GM18505 (cell line): ENCODE data around the gene ITGA6.

ENCODE experiments used
- ATAC-seq: cut with Tn5 transposase; IDR thresholded peaks from one replicate; pipeline ENCODE4 v1.9.1; 2021; ENCODE audit not compliant: unreplicated experiment
- POLR2A ChIP-seq: IDR thresholded peaks from 4 replicates; pipeline ENCODE4 v1.6.1; 2011; ENCODE audit warnings: borderline replicate concordance; ENCODE audit not compliant: insufficient read depth, insufficient read length; ENCODE audit errors: extremely low read depth

ITGA6 gene

DNA sequence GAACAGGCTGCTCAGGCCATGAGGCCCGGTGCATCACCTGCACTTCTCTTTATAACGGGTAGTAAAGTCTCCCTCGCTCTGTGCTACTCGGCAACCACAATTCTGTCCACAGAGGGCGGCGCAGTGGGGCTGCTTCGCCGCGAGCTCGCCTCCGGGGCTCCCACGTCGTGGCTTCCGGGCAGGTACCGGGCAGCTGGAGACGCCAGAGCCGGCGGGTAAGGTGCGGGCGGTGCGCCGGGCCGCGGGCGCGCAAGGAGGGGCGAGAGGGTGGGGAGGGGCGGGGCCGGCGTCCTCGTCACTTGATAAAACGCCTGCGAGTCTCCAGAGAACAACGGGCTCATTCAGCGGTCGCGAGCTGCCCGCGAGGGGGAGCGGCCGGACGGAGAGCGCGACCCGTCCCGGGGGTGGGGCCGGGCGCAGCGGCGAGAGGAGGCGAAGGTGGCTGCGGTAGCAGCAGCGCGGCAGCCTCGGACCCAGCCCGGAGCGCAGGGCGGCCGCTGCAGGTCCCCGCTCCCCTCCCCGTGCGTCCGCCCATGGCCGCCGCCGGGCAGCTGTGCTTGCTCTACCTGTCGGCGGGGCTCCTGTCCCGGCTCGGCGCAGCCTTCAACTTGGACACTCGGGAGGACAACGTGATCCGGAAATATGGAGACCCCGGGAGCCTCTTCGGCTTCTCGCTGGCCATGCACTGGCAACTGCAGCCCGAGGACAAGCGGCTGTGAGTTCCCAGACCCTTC is at the start of gene ITGA6:
TSS of gene ITGA6 (plus strand) at position 331 of the 734 bp plus-strand sequence.
- TF ChIP-seq POLR2A, result no peak
- ATAC-seq, result no peak

DNA sequence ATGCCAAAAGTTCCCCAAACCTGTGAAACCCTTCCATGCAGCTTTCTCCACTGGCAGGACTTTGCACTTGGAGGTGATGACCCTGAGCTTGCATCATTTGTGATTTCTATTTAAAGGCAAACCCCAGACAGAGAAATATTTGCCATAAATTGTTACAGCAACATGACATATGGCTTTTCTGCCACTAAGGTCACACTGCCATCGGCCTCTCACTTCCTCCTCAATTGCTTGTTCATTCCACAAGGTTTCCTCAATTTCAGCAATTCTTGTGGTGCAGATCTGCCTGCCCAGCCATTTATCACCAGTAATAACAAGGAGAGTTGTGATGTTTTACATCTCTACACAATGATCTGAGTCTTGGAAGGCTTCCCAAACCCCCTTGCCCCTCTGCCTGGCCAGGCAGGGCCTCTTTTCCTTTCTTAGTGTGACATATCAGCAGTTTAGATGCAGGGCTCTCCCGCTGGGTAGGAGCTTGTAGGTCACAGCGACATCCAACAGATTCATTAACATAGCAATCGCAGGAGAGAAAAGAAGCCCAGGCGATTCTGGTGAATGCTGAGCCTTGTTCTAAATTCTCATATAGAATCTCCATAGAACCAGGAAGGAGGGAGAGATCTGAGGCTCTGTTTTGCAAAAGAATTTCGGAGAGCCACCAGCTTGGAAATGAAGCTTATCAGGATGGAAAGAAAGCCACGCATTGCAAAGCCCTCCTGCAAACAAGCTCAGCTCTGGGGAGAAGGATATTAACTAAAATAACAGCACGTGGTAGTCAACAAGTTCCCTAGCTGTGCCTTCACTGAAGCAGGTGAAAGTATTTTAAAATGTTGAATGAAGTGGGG is 46.7 kb upstream of the ITGA6 start:
- TF ChIP-seq POLR2A, result no peak
- no peak for ATAC-seq

DNA sequence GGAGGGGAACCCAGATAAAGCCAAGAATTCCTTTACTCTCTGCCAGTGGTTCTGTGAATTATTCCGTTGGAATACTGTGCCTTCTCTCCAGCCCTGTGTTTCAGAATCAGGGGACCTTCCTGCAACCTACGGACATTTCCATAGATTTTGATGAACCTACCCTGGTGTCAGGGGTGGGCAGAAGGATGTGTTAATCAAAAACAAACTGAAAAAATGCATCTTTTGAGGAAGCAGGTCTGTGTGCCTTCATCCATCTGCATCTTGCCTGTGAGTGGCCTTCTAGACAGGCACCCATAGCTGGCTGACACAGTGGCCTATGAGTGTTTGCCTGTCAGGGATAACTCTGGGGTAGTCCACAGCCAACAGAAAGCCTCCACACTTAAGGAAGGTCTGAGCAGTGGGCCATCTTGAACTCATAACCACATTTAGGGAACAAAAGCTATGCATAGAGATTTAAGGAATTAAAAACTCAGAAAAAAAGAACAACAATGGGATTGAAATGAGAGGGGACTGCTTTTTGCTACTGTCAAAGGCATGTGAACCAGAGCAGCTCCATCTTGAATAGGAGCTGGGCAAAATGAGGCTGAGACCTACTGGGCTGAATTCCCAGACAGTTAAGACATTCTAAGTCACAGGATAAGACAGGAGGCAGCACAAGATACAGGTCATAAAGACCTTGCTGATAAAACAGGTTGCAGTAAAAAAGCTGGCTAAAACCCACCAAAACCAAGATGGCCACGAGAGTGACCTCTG is 45.9 kb upstream of the ITGA6 start:
- no peak for TF ChIP-seq POLR2A
- no peak for ATAC-seq

DNA sequence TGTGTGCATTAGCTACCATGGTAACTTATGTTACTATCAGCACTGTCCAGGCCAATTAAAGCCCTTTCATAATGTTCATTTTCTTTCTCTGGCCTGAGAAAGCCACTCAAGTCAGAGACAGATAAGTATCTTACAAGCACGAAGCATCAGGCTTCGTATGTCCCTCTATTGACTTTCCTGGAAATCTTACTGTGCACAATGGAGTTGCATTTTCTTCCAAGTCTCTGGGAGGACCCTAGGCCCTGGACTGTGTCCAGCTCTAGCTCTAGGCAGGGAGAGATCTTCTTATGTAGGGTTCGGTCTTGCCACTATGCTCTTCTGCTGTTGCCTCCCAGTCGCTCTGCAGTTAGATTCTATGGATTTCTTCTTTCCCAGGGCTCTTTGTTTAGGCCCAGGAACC is 40.0 kb upstream of the ITGA6 start:
- ATAC-seq, result no peak
- no peak for TF ChIP-seq POLR2A

DNA sequence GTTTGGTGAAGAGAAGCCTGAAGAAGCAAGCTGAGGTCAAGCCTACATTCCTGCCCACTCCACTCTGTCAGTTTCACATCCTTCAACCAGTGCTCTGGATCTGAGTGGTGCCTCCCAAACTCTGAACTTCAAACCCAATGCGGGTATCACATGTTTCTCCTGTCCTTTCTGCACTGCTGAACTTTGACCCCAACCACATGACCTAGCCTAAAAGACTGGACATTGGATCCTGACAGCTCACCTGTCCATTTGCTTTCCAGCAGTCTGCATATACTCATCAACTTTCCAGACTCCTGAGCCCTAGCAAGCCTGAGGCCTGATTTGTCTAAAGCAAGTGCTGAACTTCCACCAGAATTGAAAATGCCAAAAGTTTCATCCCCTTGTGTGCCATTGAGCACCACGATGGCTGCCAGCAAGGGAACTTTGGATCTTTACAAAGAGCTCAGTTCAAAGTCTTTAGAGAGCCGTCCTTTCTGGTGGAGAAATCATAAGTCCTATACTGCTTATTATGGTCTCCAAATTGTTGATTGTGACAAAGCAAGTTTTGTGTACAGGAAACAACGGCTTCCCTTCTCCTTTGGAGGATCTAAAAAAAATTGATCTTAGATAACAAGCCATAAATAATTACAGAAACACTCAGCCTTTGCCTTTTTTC is 37.6 kb upstream of the ITGA6 start:
- ATAC-seq, result no peak

DNA sequence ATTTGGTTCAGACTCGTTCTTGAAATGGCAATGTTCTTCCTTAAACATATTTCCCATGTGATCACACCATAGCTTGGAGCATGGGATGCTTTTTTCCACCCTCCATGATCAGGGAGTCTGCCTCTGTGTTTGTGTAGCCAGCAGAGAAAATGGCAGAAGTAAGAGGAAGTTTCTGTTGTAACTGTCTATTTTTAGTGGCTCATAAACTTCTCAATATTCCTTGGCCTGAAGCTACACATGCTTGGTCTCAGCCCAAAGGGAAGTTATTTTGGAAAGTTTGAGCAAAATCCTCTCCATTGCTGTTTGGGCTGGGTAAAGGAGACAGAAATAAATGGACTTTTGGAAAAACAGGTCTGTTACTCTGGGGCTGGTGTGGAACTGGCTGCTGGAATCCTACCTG is 33.4 kb upstream of the ITGA6 start:
- no peak for TF ChIP-seq POLR2A
- ATAC-seq, result no peak

More for the DNA sequence above, 37.6 kb upstream of the ITGA6 start:
- no peak for TF ChIP-seq POLR2A

DNA sequence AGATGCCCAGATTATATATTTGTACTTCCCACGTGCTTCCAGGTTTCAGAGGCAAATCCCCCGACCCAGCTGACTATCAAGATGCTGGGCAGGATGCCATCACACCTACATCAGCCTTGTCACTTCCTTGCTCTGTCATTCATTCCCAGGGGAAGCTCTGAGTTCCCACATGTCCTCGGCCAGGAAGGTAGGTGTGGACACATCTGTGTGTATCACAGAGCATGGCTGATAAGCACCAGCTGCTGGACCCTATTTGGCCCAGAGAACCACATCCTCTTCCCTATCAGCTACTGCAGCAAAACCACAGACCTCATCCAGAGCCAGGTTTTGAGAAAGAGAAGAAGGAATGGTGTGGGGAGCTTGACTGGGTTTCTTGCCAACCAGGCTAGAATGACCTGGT is 31.9 kb upstream of the ITGA6 start:
- TF ChIP-seq POLR2A, result no peak
- no peak for ATAC-seq

DNA sequence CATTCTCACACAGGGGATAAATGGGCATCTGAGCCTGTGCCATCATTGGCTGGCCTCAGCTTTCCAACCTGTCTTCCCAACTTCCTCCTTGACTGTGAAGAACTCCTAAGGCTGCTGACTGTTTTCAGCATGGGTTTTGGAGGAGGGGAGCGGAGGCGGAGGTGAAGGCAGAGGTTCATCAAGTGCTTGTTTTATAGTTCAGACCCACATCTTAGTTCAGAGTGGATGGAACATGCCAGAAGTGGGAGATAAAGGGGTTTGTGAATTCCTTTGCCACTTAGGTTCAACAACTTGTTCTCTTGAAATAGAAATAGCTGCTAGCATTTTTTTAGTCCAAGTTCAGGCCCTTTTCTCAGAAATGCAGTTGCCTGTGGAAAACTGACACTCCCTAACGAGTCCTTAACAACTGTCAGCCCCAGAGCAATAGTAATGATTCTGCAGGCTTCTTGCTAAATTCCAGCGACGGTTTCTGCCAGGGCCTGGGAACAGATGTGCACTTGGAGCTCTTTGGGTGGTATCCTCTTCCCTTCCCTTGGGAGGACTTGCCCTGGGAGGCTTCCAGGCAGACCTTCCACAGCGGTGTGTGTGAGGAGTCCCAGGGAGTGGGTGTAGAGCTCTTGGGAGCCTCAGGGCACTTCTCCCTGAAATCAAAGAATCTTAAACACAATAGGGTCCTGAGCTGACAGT is 30.1 kb upstream of the ITGA6 start:
- no peak for TF ChIP-seq POLR2A
- ATAC-seq, result no peak

DNA sequence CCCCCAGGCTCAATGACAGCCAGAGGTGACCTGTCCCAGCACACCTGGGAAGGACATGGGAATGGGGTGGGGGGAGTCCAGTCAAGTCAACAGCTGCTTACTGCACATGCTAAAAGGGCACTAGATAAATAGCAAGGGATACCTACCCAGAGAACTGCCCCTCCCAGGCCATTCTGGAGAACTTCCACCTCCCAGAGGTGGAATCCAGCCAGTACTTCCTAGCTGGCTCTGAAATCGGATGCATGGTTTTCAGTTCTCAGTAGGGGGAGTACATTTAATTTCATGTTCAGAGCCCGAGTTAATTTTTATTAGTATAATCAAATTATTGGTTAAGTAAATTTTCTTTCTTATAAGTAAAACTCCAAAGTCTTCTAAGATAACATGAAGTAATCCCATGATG is 28.9 kb upstream of the ITGA6 start:
- no peak for TF ChIP-seq POLR2A
- ATAC-seq, result no peak

DNA sequence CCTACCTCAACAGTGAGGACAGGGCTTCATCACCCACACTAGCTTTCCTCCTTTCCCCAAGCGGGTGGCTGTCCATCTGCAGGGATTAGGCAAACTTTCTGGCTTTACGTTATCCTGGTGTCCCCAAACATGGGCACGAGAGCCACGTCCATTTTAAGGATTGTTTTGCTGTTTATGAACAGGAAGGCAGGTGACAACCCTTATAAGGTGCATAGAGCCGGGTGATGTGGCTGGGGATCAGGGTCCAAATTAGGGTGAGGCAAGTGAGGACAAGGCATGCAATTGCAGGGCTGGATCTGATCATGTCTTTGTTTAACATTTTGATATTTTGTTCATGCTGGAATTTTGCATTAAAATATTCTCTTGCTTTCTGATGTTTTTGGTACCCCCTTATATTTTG is 27.6 kb upstream of the ITGA6 start:
- ATAC-seq, result no peak
- no peak for TF ChIP-seq POLR2A

DNA sequence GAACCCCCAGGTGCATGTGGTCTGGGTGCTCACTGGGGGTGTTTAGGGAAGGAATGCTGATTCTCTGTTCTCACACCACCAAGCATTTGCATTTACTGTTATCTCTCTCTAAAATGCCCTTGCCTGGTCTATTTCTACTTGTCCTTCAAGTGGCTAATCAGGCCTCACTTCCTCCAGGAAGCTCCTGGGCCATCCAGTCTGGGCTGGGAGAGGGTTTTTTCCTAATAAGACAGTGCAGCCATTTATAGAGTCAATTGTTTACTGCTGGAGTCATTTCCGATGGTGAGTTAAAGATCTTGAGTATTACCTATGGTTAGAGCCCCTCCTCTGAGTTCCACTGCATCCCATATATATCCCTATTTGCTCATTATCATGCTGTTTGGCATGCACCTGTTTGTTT is 25.2 kb upstream of the ITGA6 start:
- ATAC-seq, result no peak
- TF ChIP-seq POLR2A, result no peak

DNA sequence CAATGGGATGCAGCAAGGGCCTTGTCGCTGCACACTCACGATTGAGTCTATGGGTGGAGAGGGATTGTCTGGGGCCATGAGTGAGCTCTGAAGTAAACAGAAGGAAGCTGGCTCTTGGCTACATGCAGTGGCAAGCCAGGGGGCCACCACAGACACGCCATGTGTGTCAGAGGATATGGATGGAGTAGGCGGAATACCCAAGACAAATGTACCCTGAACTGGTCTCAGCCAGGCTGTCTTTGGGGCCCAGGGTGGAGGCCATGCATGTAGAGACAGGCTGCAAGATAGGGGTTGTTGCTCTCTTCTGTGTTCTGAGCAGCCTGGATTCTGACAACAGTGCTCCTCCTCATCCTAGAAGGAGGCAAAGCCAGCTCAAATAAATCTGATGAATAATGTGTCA is 24.0 kb upstream of the ITGA6 start:
- TF ChIP-seq POLR2A, result no peak
- ATAC-seq, result no peak
